B cell (primary cell): ENCODE results near the gene APOL2.

ENCODE experiments used
- CTCF ChIP-seq: fragments of 200-600 bp; IDR thresholded peaks from one replicate; pipeline ENCODE4 v1.8.0; 2022; ENCODE audit warnings: antibody characterized with exemption, mild to moderate bottlenecking
- EZH2 ChIP-seq: IDR thresholded peaks from 2 replicates; pipeline ENCODE4 v1.6.1; 2012; ENCODE audit warnings: borderline replicate concordance, low read depth, mild to moderate bottlenecking, moderate library complexity, low read length; ENCODE audit not compliant: insufficient read depth, poor library complexity, severe bottlenecking

- TF ChIP-seq CTCF (no peak), EZH2 (no peak)
Observed at GRCh38 chr22:36249160-36249559, 9.8 kb upstream of the APOL2 start.
